Measurements from ENCODE around the gene SMLR1. TPM values are rescaled to one million over a fixed set of nuclear protein-coding genes. Genes with fewer than 3 reads are reported as not detected.

SMLR1 gene
- total RNA-seq, 1 experiment from 2014 or later, result not detected

- Histone ChIP-seq H3K9ac (ENCODE audit: low read length) (no peak overlapping the region), H3K4me2 (ENCODE audit: low read length) (no peak overlapping the region), H3K27ac (ENCODE audit: low read depth, low read length) (no peak overlapping the region), H3K9me2 (ENCODE audit: insufficient read depth) (no peaks in the 10 kb centered on the region), H3K36me3 (ENCODE audit: control insufficient read depth in 1 of 2, insufficient read depth in 2 of 2, low read length in 2 of 2) (no peaks in the 10 kb centered on the region), H2AFZ (ENCODE audit: low read depth, low read length, poor library complexity, severe bottlenecking) (no peak overlapping the region), H3K79me2 (ENCODE audit: insufficient read depth, low read length) (no peaks in the 10 kb centered on the region), H3K27me3 (ENCODE audit: insufficient read depth, low read length) (no peaks in the 10 kb centered on the region), H3K4me1 (ENCODE audit: control insufficient read depth in 1 of 2, insufficient read depth in 2 of 2, low read length in 2 of 2) (no peaks in the 10 kb centered on the region), H3K4me3 (replicated peaks in 1 of 2; ENCODE audit: low read depth in 1 of 2, low read length in 2 of 2) (no peak overlapping the region), H4K20me1 (ENCODE audit: insufficient read depth) (no peaks in the 10 kb centered on the region), H3K9me3 (ENCODE audit: control insufficient read depth in 1 of 2, insufficient read depth in 1 of 2, low read depth in 1 of 2, low read length in 2 of 2) (no peaks in the 10 kb centered on the region)
- DNase-seq (ENCODE audit: low read depth, low spot score), result no peak
- ATAC-seq, result no peak
- TF ChIP-seq SRF (IDR thresholded peaks at IDR 0.05; ENCODE audit: low read depth) (no peak), EZH2phosphoT487 (IDR thresholded peaks at IDR 0.05; ENCODE audit: borderline replicate concordance) (no peak), POLR2AphosphoS5 (IDR thresholded peaks at IDR 0.05; ENCODE audit: low read depth, low read length) (no peak), ZFX (IDR thresholded peaks at IDR 0.05) (no peak), JUND (IDR thresholded peaks at IDR 0.05) (no peak), REST (IDR thresholded peaks at IDR 0.05; ENCODE audit: low read depth) (no peak)
- POLR2A ChIA-PET, result no interaction called here
- CTCF ChIA-PET, result no interaction called here
- intact Hi-C loops (cut with micrococcal nuclease), result no loop called here
- RAD21 ChIA-PET (ENCODE audit: low non-redundant PET in 1 of 2, low total read pairs in 2 of 2, uncharacterized antibody in 2 of 2, unreplicated experiment in 2 of 2), result no interaction called here
- BruUV-seq (replicated peaks), result no TSS peak
Observed at GRCh38 chr6:130865793-130866192, 38.6 kb downstream of the SMLR1 start.

- CTCF ChIA-PET, result no interaction called here
- intact Hi-C loops (cut with micrococcal nuclease), result no loop called here
- BruUV-seq (replicated peaks), result TSS peak; percentile 90
- TF ChIP-seq CTCF (IDR thresholded peaks at IDR 0.05 in 2 of 3, conservative IDR thresholded peaks at IDR 0.05 in 1 of 3; ENCODE audit: borderline replicate concordance in 1 of 3, insufficient read depth in 1 of 3, low read depth in 2 of 3, low read length in 2 of 3), result no peak
- TF ChIP-seq EZH2 (IDR thresholded peaks at IDR 0.05), result no peak
- TF ChIP-seq TCF7L2 (IDR thresholded peaks at IDR 0.05; ENCODE audit: borderline replicate concordance, extremely low read depth, insufficient read depth, insufficient read length), result no peak
- no peak for TF ChIP-seq YY1 (IDR thresholded peaks at IDR 0.05; ENCODE audit: extremely low read depth, insufficient replicate concordance, low read depth, low read length)
- no peak for TF ChIP-seq FOSL1 (IDR thresholded peaks at IDR 0.05; ENCODE audit: low read depth)
- TF ChIP-seq JUND (IDR thresholded peaks at IDR 0.05), result no peak
- no peak for TF ChIP-seq CEBPB (IDR thresholded peaks at IDR 0.05; ENCODE audit: low read depth)
- TF ChIP-seq MAX (IDR thresholded peaks at IDR 0.05), result no peak
- no peak for TF ChIP-seq ATF3 (IDR thresholded peaks at IDR 0.05)
Observed at GRCh38 chr6:130869681-130870080, 42.5 kb downstream of the SMLR1 start.

More at GRCh38 chr6:130869681-130870080, 42.5 kb downstream of the SMLR1 start:
- DNase-seq (ENCODE audit: low read depth, low spot score) (no peak), ATAC-seq (no peak)
- H3K9ac ChIP-seq (ENCODE audit: low read length), result no peak overlapping the region
- ChIA-PET RAD21 (ENCODE audit: low non-redundant PET in 1 of 2, low total read pairs in 2 of 2, uncharacterized antibody in 2 of 2, unreplicated experiment in 2 of 2) (no interaction called here), POLR2A (no interaction called here)
- no peaks in the 10 kb centered on the region for H3K9me2 ChIP-seq (ENCODE audit: insufficient read depth)
- H3K4me1 ChIP-seq (ENCODE audit: control insufficient read depth in 1 of 2, insufficient read depth in 2 of 2, low read length in 2 of 2), result no peaks in the 10 kb centered on the region
- no peak overlapping the region for H3K4me3 ChIP-seq (replicated peaks in 1 of 2; ENCODE audit: low read depth in 1 of 2, low read length in 2 of 2)
- H3K27ac ChIP-seq (ENCODE audit: low read depth, low read length), result no peak overlapping the region
- no peaks in the 10 kb centered on the region for H3K36me3 ChIP-seq (ENCODE audit: control insufficient read depth in 1 of 2, insufficient read depth in 2 of 2, low read length in 2 of 2)
- H3K4me2 ChIP-seq (ENCODE audit: low read length), result no peak overlapping the region
- no peaks in the 10 kb centered on the region for H3K79me2 ChIP-seq (ENCODE audit: insufficient read depth, low read length)
- H2AFZ ChIP-seq (ENCODE audit: low read depth, low read length, poor library complexity, severe bottlenecking), result no peak overlapping the region
- no peaks in the 10 kb centered on the region for H3K27me3 ChIP-seq (ENCODE audit: insufficient read depth, low read length)
- H4K20me1 ChIP-seq (ENCODE audit: insufficient read depth), result no peaks in the 10 kb centered on the region
- H3K9me3 ChIP-seq (ENCODE audit: control insufficient read depth in 1 of 2, insufficient read depth in 1 of 2, low read depth in 1 of 2, low read length in 2 of 2), result no peaks in the 10 kb centered on the region

Data from HCT116 (cell line).